ENCODE results near the gene CCL14.

- TF ChIP-seq GATA2 (IDR thresholded peaks at IDR 0.05; ENCODE audit: low read depth, low read length) (no peak), GATA3 (IDR thresholded peaks at IDR 0.05; ENCODE audit: low read depth, low read length) (no peak)
These were observed 12.9 kb downstream of the CCL14 start for GRCh38 chr17:35973333-35974260.

Data from SH-SY5Y (cell line).